Fibroblast of lung (primary cell): ENCODE measurements around the gene WDR4. TPM values are rescaled to one million over a fixed set of nuclear protein-coding genes. Genes with fewer than 3 reads are reported as not detected.

Experiments used
- DNase-seq, 2 donors: peaks; one replicate each; pipeline versions ENCODE4 v3.0.0 to v3.0.0-alpha.2; 2010; ENCODE audit warnings: low read depth in 2 of 2
- H2AFZ ChIP-seq: 2 replicates; pipeline ENCODE4 v1.5.1; 2012; ENCODE audit warnings: low read length, control low read depth, inconsistent platforms
- H3K27ac ChIP-seq: 2 replicates; pipeline ENCODE4 v1.5.1; 2011; ENCODE audit warnings: low read length, control low read depth; ENCODE audit not compliant: insufficient read depth
- H3K27me3 ChIP-seq: 2 replicates; pipeline ENCODE4 v1.5.1; 2011; ENCODE audit warnings: mild to moderate bottlenecking, low read length; ENCODE audit not compliant: control insufficient read depth, insufficient read depth
- H3K36me3 ChIP-seq: 2 replicates; pipeline ENCODE4 v1.5.1; 2011; ENCODE audit warnings: low read length; ENCODE audit not compliant: control insufficient read depth, insufficient read depth
- H3K4me1 ChIP-seq: 2 replicates; pipeline ENCODE4 v1.5.1; 2011; ENCODE audit warnings: low read length; ENCODE audit not compliant: control insufficient read depth, insufficient read depth; ENCODE audit errors: extremely low read depth
- H3K4me2 ChIP-seq: 2 replicates; pipeline ENCODE4 v1.5.1; 2011; ENCODE audit warnings: low read length, control low read depth; ENCODE audit not compliant: insufficient read depth; ENCODE audit errors: extremely low read depth
- H3K4me3 ChIP-seq, 4 experiments: fragments of 200-600 bp in 1 of 4; sonication (generic) in 1 of 4; replicated peaks in 1 of 4; 2 replicates each; pipeline ENCODE4 v1.5.1; 2011 to 2016; ENCODE audit warnings: low read length in 4 of 4, low read depth in 3 of 4, mild to moderate bottlenecking in 3 of 4, control low read depth in 2 of 4, inconsistent platforms in 1 of 4, mixed read lengths in 1 of 4; ENCODE audit not compliant: insufficient read depth in 1 of 4; ENCODE audit errors: control extremely low read depth in 1 of 4
- H3K79me2 ChIP-seq: 2 replicates; pipeline ENCODE4 v1.5.1; 2012; ENCODE audit warnings: mild to moderate bottlenecking, low read length, inconsistent platforms; ENCODE audit not compliant: control insufficient read depth, insufficient read depth
- H3K9ac ChIP-seq: 2 replicates; pipeline ENCODE4 v1.5.1; 2011; ENCODE audit warnings: mild to moderate bottlenecking, low read length, control low read depth; ENCODE audit not compliant: insufficient read depth
- H3K9me3 ChIP-seq: 2 replicates; pipeline ENCODE4 v1.5.1; 2012; ENCODE audit warnings: low read depth, low read length; ENCODE audit not compliant: control insufficient read depth, insufficient read depth
- H4K20me1 ChIP-seq: 2 replicates; pipeline ENCODE4 v1.5.1; 2011; ENCODE audit warnings: low read length; ENCODE audit not compliant: control insufficient read depth, insufficient read depth; ENCODE audit errors: extremely low read depth
- CTCF ChIP-seq, 2 donors: IDR thresholded peaks in 1 of 2; conservative IDR thresholded peaks in 1 of 2; 1 replicate in 1 of 2; 2 replicates in 1 of 2; pipeline ENCODE4 v1.5.1; 2011 to 2012; ENCODE audit warnings: low read length in 2 of 2, control low read depth in 1 of 2, inconsistent platforms in 1 of 2, low read depth in 1 of 2, mild to moderate bottlenecking in 1 of 2
- EZH2 ChIP-seq: IDR thresholded peaks from 2 replicates; pipeline ENCODE4 v1.5.1; 2012; ENCODE audit warnings: low read length, control low read depth, mild to moderate bottlenecking; ENCODE audit errors: missing control alignments
- polyA plus RNA-seq, 2 donors: library from polyadenylated mRNA; depleted of rRNA in 1 of 2; stranded (reverse) in 1 of 2; unstranded in 1 of 2; fragments of >200 nt; gene quantifications; 2 replicates each; pipeline ENCODE4 v1.2.1, GENCODE V29; 2011 to 2012; ENCODE audit warnings: missing spikeins in 1 of 2
- total RNA-seq: library from RNA; depleted of rRNA; stranded (reverse); fragments of >200 nt; gene quantifications from 2 replicates; pipeline ENCODE4 v1.2.1, GENCODE V29; 2014

WDR4 gene
- total and polyA plus RNA-seq, 2 donors (not counting 1 experiment from before 2014, with no cell fraction given) = 8.2 to 10.2 TPM

- Histone ChIP-seq H3K9ac (no peak overlapping the region), H3K4me2 (no peak overlapping the region), H3K79me2 (peaks cover 46% of the 10 kb centered on the region), H3K36me3 (peaks cover 16% of the 10 kb centered on the region), H3K4me3 (no peak overlapping the region), H4K20me1 (no peaks in the 10 kb centered on the region), H3K27ac (no peak overlapping the region), H3K4me1 (no peaks in the 10 kb centered on the region), H2AFZ (no peak overlapping the region), H3K9me3 (no peaks in the 10 kb centered on the region), H3K27me3 (no peaks in the 10 kb centered on the region)
- TF ChIP-seq CTCF (conservative IDR thresholded peaks at IDR 0.05 in 1 of 2, IDR thresholded peaks at IDR 0.05 in 1 of 2; ENCODE audit: low read depth in 1 of 2, low read length in 2 of 2) = no peak
- TF ChIP-seq EZH2 = no peak
- no peak for DNase-seq
Measured at GRCh38 chr21:42868196-42868595, 11.1 kb downstream of the WDR4 start.

- no peak overlapping the region for H3K27ac ChIP-seq
- H4K20me1 ChIP-seq = no peaks in the 10 kb centered on the region
- no peaks in the 10 kb centered on the region for H3K4me1 ChIP-seq
- H3K36me3 ChIP-seq = peaks cover 22% of the 10 kb centered on the region
- TF ChIP-seq EZH2 (no peak), CTCF (conservative IDR thresholded peaks at IDR 0.05 in 1 of 2, IDR thresholded peaks at IDR 0.05 in 1 of 2; ENCODE audit: low read depth in 1 of 2, low read length in 2 of 2) (no peak)
- DNase-seq = no peak
- no peak overlapping the region for H3K4me3 ChIP-seq
- H3K9me3 ChIP-seq = no peaks in the 10 kb centered on the region
- no peak overlapping the region for H2AFZ ChIP-seq
- H3K79me2 ChIP-seq = peaks cover 47% of the 10 kb centered on the region
- H3K27me3 ChIP-seq = no peaks in the 10 kb centered on the region
- no peak overlapping the region for H3K9ac ChIP-seq
- no peak overlapping the region for H3K4me2 ChIP-seq
Measured at GRCh38 chr21:42865776-42866160, 13.6 kb downstream of the WDR4 start.

GRCh38 chr21:42864815-42865775 is 14.2 kb downstream of the WDR4 start:
- peaks cover 22% of the 10 kb centered on the region for H3K36me3 ChIP-seq
- H4K20me1 ChIP-seq = no peaks in the 10 kb centered on the region
- H3K4me2 ChIP-seq = no peak overlapping the region
- no peak for DNase-seq
- H3K4me1 ChIP-seq = no peaks in the 10 kb centered on the region
- no peak overlapping the region for H2AFZ ChIP-seq
- H3K79me2 ChIP-seq = peaks cover 50% of the 10 kb centered on the region
- H3K4me3 ChIP-seq = no peak overlapping the region
- H3K27ac ChIP-seq = no peak overlapping the region
- TF ChIP-seq EZH2 = no peak
- TF ChIP-seq CTCF (conservative IDR thresholded peaks at IDR 0.05 in 1 of 2, IDR thresholded peaks at IDR 0.05 in 1 of 2; ENCODE audit: low read depth in 1 of 2, low read length in 2 of 2) = no peak
- no peaks in the 10 kb centered on the region for H3K9me3 ChIP-seq
- no peak overlapping the region for H3K9ac ChIP-seq
- H3K27me3 ChIP-seq = no peaks in the 10 kb centered on the region
